Measurements from ENCODE around the gene PCNX2. TPM values are rescaled to one million over a fixed set of nuclear protein-coding genes. Genes with fewer than 3 reads are reported as not detected.
A peak's percentile ranks its signal among the peaks of the same experiment; 100 is the strongest.

Gene PCNX2
- total RNA-seq, 1 experiment from 2014 or later, result 15.0 TPM

GRCh38 chr1:232984577-232985425 is 310.7 kb downstream of the PCNX2 start:
- DNase-seq (ENCODE audit: low read depth), result no peak

GRCh38 chr1:232983817-232984567 is 311.5 kb downstream of the PCNX2 start:
- DNase-seq (ENCODE audit: low read depth), result no peak

GRCh38 chr1:232983375-232983774 is 312.1 kb downstream of the PCNX2 start:
- no peak for DNase-seq (ENCODE audit: low read depth)

GRCh38 chr1:232982238-232982944 is 313.1 kb downstream of the PCNX2 start:
- DNase-seq (ENCODE audit: low read depth), result peak; percentile 67

- DNase-seq (ENCODE audit: low read depth), result no peak
These were observed 314.5 kb downstream of the PCNX2 start for GRCh38 chr1:232980986-232981560.

- DNase-seq (ENCODE audit: low read depth), result no peak
These were observed 315.1 kb downstream of the PCNX2 start for GRCh38 chr1:232980355-232980978.

- DNase-seq (ENCODE audit: low read depth), result no peak
These were observed 316.0 kb downstream of the PCNX2 start for GRCh38 chr1:232979558-232979957.

- no peak for DNase-seq (ENCODE audit: low read depth)
These were observed 316.7 kb downstream of the PCNX2 start for GRCh38 chr1:232978815-232979214.

- DNase-seq (ENCODE audit: low read depth), result no peak
These were observed 317.4 kb downstream of the PCNX2 start for GRCh38 chr1:232978091-232978634.

- no peak for DNase-seq (ENCODE audit: low read depth)
These were observed 320.6 kb downstream of the PCNX2 start for GRCh38 chr1:232974971-232975370.

- no peak for DNase-seq (ENCODE audit: low read depth)
These were observed 321.6 kb downstream of the PCNX2 start for GRCh38 chr1:232973652-232974611.

- DNase-seq (ENCODE audit: low read depth), result no peak
These were observed 325.0 kb downstream of the PCNX2 start for GRCh38 chr1:232970508-232970907.

GRCh38 chr1:232969799-232970198 is 325.7 kb downstream of the PCNX2 start:
- DNase-seq (ENCODE audit: low read depth), result no peak

GRCh38 chr1:232968965-232969364 is 326.6 kb downstream of the PCNX2 start:
- DNase-seq (ENCODE audit: low read depth), result peak; percentile 80

GRCh38 chr1:232968391-232968790 is 327.1 kb downstream of the PCNX2 start:
- DNase-seq (ENCODE audit: low read depth), result no peak

GRCh38 chr1:232966663-232967062 is 328.9 kb downstream of the PCNX2 start:
- no peak for DNase-seq (ENCODE audit: low read depth)

- DNase-seq (ENCODE audit: low read depth), result no peak
These were observed 329.7 kb downstream of the PCNX2 start for GRCh38 chr1:232965912-232966217.

- DNase-seq (ENCODE audit: low read depth), result no peak
These were observed 330.2 kb downstream of the PCNX2 start for GRCh38 chr1:232965124-232965911.

- no peak for DNase-seq (ENCODE audit: low read depth)
These were observed 330.9 kb downstream of the PCNX2 start for GRCh38 chr1:232964601-232965000.
